ENCODE data around the gene CYSRT1.

CYSRT1 gene

DNA sequence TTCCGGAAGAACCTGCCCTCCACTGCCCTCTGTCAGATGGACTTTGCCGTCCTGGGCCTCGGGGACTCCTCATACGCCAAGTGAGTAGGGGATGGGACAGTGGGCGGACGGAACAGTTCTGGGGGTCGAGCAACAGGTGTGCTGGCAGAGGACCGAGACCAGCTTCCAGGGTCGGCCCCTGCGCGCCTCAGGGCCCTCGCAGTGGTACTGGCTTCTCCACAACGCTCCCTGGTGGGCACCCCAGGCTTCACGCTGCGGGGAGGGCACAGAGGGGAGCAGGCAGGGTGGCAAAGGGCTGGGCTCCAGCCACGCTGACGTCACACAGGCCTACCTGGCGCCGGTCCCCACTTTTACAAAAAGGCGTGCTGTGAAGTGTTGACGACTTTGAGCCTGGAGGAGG lies 12.5 kb upstream of the CYSRT1 start:
- DNase-seq (ENCODE audit: low read depth in 2 of 2), result no peak

DNA sequence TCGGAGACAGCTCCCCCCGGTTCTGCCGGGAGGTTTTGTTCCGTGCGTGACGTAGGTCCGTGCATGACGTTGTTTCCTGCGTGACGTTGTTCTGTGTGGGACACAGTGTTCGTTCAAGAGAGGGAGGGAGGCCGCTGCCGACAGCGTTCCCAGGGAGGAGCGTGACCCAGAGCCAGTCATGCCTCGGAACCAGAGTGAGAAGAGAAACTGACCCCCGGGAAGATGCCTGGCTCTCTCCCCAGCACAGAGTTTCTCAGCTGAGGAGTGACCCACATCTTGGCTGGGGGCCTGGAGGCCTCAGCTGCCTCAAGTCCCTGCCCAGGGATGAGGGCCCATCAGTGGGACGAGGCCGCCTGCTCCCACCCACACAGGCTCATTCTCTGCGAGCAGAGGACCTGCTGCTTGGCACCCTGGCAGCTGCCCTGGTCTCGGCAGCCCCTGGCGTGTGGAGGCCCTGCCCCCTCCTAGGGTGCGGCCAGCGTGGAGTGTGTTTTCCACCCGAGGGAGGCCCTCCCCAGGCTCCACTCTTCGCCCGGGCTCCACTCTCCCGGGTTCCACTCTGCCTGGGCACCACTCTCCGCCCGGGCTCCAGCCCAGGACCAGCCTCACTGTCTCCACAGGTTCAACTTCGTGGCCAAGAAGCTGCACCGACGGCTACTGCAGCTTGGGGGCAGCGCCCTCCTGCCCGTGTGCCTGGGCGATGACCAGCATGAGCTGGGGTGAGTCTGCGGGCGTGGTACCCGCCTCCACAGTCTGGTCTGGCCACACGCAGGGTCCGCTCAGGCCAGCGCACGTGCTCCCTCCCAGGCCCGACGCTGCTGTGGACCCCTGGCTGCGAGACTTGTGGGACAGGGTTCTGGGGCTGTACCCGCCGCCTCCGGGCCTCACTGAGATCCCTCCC lies 11.6 kb upstream of the CYSRT1 start:
- DNase-seq (ENCODE audit: low read depth in 2 of 2), result no peak

DNA sequence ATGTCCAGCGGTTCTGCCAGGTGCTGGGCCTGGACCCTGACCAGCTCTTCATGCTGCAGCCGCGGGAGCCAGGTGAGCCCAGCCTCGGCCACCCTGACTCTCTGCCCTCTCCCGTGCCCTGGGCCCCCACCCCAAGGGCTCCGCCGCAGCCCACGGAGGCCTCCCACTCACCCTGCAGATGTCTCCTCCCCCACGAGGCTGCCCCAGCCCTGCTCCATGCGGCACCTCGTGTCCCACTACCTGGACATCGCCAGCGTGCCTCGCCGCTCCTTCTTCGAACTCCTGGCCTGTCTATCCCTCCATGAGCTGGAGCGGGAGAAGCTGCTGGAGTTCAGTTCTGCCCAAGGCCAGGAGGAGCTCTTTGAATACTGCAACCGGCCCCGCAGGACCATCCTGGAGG lies 10.4 kb upstream of the CYSRT1 start:
- DNase-seq (ENCODE audit: low read depth in 2 of 2), result no peak

DNA sequence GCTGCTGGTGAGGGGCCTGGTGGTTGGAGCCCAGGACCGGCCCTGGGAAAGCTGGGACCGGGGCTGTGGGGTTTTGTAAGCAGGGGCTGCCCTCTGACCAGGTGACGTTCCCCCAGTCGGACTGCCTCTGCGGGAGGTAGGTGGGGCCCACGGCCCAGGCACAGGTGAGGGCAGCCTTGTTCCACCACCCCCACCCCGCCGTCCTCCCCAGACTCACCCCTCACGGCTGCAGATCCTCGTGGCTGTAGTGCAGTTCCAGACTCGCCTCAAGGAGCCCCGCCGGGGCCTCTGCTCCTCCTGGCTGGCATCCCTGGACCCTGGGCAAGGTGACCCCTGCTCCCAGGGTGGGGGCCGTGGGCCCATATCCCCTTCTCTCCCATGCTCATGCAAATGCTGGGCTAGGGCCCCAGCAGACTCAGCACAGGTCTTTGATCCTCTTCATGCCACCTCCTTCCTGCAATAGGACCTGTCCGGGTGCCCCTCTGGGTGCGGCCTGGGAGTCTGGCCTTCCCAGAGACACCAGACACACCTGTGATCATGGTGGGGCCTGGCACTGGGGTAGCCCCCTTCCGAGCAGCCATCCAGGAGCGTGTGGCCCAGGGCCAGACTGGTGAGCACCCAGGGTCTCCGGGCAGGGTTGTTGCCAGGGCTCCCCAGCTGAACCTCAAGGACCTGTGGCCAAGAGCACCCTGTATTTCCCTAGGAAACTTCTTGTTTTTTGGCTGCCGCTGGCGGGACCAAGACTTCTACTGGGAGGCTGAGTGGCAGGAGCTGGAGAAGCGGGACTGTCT lies 9.6 kb upstream of the CYSRT1 start:
- no peak for DNase-seq (ENCODE audit: low read depth in 2 of 2)

DNA sequence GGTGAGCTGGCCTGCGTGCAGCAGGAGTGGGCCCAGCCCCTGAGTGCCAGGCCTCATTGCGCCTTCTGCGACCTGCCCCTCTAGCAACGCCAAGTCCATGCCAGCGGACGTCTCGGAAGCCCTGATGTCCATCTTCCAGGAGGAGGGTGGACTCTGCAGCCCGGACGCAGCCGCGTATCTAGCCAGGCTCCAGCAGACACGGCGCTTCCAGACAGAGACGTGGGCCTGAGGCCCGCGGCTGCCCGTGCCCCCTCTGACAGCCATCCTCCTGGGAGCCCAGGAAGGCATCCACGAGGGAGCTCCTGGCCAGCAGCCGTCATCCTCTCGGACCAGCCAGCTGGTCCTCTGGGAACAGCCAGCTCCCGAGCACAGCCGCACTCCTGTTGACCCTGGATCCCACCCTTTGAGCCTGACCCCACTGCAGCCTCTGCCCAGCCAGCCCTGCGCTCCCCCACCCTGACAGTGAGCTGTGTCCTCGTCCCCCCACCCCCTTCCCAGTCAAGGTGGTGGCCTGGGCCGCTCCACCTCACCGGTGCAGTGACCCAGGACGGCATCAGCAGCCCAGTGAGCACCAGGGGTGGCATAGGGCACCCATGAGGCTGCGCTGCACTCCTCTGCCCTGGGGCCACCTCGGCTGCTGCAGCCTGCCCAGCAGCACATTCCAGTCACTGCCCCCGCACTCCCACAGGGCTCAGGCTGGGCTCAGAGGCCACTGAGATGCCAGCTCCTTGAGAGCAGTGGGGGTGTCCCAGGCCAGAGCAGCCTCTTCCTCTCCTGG lies 8.6 kb upstream of the CYSRT1 start:
- no peak for DNase-seq (ENCODE audit: low read depth in 2 of 2)

DNA sequence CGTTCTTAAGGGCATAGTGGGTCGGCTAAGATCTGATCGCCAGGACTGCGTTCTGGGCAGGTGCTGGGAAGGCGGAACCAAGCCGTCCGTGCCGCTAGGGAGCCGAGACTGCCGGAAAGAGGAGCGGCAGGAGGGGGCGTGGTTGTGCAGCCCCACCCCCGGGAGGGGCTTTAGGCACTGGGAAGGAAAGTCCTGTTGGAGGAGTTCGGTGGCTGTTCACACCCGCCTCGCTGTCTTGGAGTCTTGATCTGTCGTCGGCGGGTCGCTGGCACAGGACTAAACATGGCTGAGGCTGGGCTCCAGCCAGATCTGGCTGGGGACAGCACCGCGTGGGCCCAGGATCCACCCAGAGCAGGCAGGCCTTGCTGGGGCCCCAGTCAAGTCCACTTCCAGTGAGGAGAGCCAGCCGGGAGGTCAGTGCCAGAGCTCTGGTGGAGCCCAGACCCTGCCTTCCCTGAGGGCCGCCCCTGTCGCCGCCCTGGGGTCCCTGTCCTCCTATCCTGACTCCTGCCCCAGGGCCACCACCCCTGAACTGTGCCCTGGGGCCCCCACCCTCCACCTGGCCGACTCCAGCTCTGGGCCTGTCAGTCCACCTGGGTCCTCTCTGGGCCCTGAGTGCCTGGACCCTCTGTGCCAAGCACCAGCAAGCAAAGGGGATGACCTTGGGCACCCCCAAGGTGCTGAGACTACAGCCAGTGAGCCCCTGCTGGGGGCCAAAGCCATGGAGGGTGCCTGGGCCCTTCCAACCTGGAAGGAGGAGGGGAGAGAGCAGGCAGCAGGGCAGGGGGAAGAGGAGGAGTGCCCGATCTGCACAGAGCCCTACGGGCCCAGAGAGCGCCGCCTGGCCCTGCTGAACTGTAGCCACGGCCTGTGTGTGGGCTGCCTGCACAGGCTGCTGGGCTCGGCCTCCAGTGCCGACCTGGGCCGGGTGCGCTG lies 7.4 kb upstream of the CYSRT1 start:
- DNase-seq (ENCODE audit: low read depth in 2 of 2), result no peak

DNA sequence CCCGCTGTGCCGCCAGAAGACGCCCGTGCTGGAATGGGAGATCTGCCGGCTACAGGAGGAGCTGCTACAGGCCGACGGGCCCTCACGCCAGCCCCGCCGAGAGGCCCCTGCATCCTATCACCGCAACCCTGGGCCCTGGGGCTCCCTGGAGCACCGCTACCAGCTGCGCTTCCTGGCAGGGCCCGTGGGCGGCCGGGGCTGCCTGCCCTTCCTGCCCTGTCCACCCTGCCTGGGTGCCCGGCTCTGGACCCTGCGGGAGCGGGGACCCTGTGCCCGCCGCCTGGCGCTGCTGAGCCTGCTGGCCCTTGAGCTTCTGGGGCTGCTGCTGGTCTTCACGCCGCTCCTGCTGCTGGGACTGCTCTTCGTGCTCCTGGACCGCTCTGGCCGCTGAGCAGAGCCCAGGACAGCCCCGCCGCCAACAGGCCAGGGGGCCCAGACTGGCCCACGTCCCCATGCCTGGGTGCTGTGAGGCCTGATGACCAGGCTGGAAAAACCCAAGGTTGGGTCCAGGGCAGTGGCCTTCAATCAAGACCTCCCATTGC lies 6.7 kb upstream of the CYSRT1 start:
- DNase-seq (ENCODE audit: low read depth in 2 of 2), result no peak

DNA sequence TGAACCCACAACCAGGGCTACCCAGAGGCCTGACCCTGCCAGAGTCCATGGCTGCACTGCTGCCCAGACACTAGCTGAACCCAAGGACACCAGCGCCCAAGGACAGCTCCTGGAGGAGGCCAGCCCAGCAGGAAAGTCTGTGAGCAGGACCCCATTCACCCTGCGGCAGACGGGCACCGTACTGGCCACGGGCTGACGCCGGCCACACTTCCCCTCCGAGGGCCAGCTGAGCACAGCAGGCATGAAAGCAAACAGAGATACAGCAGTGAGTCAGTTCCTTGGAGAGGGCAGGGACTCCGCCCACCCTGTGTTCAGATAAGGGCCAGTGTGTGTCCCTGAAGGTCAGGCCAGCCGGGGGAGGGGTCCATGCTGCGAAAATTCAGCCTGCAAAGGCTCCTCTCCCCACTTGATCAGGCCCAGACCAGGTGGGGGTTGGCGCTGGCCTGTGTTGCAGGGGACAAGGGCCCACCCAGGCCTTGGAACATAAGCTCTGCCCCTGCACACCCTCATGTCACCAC lies 6.2 kb upstream of the CYSRT1 start:
- DNase-seq (ENCODE audit: low read depth in 2 of 2), result no peak

DNA sequence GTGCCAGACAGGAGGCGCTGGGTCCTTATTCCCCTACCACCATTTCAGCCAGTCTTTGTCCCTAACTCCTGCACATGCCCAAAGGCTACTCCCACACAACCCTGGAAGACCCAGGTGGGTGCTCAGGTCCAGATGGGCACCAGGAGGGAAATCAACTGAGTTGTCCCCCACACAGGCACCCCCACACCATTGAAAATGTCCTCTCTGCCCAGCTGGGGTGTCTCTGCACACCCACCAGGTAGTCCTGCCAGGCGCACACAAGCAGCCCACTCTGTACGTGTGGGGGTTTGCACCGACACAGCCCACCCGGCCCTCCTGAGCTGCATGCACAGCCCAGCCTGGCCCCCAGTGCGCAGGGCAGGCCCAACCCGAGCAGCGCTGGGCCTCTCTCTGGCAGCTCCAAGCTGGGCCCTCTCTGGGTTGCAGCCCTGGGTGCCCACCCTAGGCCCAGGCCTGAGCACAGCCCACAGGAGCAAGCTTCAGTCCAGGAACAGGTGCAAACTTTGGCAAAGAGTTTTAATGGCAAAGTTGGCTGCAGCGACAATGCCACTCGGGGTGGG lies 5.1 kb upstream of the CYSRT1 start:
- no peak for DNase-seq (ENCODE audit: low read depth in 2 of 2)

DNA sequence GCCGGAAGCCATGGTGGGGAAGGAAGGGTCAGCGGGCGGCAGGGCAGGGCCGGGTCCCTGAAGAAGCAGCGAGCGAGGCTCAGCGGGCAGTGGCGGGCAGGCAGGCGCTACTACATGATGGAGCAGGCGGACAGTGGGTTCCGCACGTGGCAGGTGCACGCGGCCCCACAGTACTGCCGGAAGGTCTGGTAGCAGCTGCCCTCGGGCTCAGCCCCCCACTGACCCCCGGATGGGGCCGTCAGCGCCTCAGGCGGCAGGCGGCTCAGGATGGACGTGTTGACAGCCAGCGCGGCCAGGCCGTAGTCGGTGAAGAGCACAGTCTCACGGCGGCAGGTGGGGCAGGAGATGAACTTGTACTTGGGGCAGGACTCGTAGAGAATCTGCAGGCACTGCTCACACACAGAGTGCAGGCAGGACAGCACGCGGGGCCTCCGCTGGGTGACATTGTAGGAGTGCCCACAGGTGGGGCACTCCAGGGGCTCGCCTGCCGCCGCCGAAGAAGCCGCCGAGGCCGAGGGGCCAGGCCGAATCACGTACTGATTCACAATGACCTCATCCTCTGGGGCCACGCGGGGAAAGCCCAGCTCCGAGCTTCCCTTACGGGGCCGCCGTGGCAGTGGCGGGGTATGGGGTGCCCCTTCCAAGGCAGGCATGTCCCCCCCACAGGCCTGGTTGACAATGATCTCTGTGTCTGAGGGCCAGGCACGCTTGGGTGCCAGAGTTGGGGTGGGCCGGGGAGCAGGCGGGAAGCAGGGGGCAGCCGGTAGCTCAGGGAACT lies 4.5 kb upstream of the CYSRT1 start:
- DNase-seq (ENCODE audit: low read depth in 2 of 2), result no peak

DNA sequence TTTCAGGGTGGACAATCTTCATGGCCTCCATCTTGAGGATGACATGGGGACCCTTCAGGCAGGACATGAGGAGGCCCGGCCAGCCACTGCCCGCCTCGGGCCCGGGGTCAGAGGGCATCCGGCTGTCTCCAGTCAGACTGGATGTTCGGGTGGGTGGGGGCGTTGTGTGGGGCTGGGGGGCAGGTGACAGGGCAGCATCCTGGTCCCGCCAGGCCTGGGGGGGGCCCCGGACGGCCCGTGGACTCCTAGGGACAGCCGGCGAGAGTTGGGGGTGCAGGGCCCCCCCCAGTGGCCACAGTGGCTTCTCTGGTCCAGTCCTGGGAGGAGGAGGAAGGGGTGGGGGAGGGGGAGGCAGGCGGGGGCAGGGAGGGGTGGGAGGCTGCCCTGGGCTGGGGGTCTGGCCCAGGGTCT lies 3.9 kb upstream of the CYSRT1 start:
- no peak for DNase-seq (ENCODE audit: low read depth in 2 of 2)

DNA sequence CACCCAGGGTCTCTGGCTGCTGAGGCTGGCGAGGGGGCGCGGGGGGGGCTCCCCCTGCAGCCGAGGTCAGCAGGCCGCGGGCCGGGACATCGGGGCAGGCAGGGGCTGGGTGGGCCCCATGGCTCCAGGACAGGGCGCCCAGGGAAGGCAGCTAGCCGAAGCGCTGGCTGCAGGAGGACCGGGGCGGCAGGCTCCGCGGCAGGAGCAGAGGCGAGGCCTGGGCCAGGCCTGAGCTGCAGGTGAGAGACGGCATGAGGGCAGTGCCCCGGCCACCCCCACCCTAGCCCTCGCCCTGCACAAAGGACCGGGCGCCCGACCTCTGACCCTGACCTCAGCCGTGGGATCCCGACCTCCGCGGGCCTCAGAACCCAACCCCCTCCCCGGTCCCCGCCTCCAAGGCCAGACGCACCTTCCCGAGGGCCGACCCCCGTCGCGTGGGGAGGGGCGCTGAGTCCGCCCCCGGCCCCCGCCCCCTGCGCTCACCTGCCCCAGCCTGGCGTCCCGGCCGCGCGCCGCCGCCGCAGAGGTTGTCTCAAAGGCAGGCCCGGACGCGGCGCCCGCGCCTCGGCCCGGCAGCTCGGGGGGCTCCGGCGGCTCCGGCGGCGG lies 3.4 kb upstream of the CYSRT1 start:
- DNase-seq (ENCODE audit: low read depth in 2 of 2), result no peak

DNA sequence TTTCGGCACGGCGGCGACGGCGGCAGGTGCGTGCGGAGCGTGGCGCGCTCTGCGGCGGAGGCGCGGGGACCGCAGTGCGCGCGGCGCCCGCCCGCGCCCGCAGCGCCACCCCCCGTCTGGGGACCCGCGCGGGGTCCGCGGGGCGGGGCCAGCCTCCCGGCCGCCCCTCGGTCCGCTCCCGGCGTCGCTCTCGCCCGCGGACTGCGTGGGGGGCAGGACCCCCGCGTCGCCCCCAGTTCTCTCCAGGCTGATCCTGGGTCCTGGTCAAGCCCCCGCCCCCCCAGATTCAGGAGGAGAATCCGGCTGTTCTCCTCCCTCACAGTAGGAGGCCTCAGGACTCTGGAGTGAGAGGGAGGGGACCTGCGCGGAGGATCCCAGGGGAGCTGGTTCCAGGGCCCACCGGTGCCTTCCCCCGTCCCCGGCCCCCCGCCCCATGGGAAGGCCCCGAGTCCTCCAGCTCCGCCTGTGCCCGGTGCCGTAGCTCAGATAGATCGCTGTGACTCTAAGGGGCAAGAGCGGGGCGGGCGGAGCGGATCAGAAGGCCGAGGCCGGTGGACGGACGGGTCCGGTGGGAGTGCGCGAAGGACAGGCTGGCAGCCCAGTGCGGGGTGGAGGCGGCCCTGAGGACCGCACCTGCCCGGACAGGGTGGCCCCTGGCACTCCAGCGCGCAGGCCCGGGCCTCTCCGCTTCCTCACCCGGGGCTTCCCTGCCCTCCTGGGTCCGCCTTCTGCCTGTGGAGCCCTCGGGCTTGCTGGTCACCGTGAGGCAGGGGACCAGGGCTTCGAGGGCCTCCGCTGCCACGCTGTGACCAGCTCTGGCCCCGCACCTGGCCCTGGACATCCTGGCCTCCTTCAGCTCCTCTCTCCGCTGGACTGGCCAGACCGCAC lies 2.5 kb upstream of the CYSRT1 start, which contains the start of gene RNF208:
Gene RNF208, minus strand, starts transcription at position 51 of the 888 bp plus-strand sequence. CDS start 1,028 bp downstream, outside the sequence.
- no peak for DNase-seq (ENCODE audit: low read depth in 2 of 2)

DNA sequence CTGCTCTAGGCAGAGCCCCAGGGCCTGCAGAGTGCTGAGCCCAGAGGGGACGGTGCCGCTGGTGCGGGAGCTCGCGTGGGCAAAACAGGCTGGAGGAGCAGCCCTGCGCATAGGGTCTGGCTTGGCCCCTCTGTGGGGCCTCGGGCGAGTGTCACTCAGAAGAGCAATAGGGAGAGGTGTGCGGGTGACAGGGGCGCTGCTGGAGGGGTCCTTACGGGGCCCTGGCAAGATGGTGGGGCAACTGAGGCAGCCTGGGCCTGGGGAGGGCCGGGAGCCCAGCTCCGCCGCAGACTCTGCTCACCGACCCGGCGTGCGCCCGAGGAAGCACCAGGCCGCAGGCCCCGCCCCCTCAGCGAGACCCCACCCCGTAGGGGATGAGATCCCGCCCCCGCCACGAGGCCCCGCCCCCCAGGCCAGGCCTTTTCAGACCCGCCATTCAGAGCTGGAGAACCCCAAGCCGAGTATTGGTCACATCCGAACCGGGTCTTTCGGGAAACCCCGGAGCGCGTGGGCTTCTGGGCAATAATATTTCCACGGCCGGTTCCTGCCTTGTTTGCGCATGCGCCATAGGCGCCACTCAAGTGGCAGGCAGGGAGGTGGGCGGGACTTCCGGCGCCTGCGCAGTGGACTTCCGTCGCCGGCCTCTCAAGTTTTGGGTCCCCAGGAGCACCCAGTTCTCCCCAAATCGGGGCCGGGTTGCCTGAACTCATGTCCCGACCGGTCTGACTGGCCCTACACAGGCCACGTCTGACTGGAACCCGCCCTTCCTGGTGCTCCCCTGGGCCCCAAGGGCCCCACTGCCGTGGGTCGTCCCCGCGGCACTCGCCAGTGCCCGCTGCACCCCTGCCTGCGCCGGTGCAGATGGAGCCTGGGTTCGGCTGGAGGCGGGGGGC lies 1.6 kb upstream of the CYSRT1 start:
- DNase-seq (ENCODE audit: low read depth in 2 of 2), result peak; percentile 96 to 98

DNA sequence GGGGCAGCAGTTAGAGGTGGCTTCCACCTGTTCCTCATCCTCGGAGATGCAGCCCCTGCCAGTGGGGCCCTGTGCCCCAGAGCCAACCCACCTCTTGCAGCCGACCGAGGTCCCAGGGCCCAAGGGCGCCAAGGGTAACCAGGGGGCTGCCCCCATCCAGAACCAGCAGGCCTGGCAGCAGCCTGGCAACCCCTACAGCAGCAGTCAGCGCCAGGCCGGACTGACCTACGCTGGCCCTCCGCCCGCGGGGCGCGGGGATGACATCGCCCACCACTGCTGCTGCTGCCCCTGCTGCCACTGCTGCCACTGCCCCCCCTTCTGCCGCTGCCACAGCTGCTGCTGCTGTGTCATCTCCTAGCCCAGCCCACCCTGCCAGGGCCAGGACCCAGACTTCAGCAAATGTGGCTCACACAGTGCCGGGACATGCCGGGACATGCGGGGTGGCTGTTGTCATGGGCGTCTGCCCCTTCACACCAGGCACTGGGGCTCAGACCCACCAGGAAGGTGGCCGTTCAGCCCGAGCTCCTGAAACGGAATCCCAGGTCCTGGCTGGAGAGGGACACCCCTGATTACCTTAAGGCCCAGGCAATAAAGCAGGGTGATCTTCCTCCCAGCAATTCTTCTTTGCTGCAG lies 841 bp downstream of the CYSRT1 start:
- DNase-seq (ENCODE audit: low read depth in 2 of 2), result no peak

DNA sequence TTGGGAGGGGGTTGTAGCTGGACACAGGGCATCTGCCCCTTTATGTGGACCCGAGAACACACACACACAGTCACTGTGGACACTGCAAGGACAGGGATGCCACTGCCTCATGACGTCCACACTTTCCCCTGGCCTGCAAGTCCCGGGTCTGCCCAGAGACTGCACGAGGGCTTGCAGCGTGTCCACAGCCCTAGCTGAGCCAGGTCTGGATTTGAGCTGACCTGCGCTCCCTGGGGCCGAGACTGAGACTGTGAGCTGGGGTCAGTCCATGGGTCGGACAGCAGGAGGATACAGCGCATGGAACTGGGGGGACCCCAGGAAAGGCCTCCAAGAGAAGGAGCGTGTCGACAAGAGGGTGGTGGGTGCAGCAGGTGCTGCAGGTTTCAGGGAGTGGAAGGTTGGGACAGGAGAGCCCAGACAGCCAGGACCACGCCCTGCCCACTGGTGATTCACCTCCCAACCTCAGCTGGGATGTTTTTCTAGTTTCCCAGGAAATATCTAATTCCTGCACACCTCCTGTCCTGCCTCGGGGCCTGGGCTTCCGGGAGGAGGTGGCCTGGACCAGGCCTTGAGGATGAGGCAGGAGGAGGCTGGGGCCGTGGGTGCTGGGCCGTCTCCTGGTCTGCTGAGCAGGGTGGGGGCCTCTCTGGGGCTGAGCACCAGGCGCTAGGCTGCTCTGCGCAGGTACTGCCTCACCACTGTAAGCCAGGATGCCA lies 1.5 kb downstream of the CYSRT1 start:
- no peak for DNase-seq (ENCODE audit: low read depth in 2 of 2)
